SU-DHL-6 (cell line): ENCODE measurements around the gene ALOX5.

Experiments used
- H2AFZ ChIP-seq: fragments of 200-600 bp; sonication (generic); 2 replicates; pipeline ENCODE4 v1.6.1; 2014; ENCODE audit warnings: low read depth, mild to moderate bottlenecking, moderate library complexity, mixed read lengths, antibody characterized with exemption, low read length; ENCODE audit not compliant: severe bottlenecking
- H3F3A ChIP-seq: fragments of 200-600 bp; shearing (Covaris generic); 2 replicates; pipeline ENCODE4 v1.6.0; 2016; ENCODE audit warnings: antibody characterized with exemption, mild to moderate bottlenecking; ENCODE audit not compliant: insufficient read depth
- H3K27ac ChIP-seq: fragments of 200-600 bp; sonication (generic); 2 replicates; pipeline ENCODE4 v1.5.1; 2016; ENCODE audit warnings: low read depth, mild to moderate bottlenecking, low read length, moderate library complexity, mixed read lengths
- H3K27me3 ChIP-seq: fragments of 200-600 bp; sonication (generic), shearing (Covaris generic); 2 replicates; pipeline ENCODE4 v1.6.0; 2014; ENCODE audit warnings: mild to moderate bottlenecking, low read length
- H3K36me3 ChIP-seq: fragments of 200-600 bp; sonication (generic); 2 replicates; pipeline ENCODE4 v1.6.1; 2014; ENCODE audit warnings: mild to moderate bottlenecking, low read length, mixed read lengths
- H3K4me2 ChIP-seq: fragments of 300-600, 200-600 bp; shearing (Covaris generic), sonication (generic); 2 replicates; pipeline ENCODE4 v1.6.0; 2014; ENCODE audit warnings: low read length, low read depth, mild to moderate bottlenecking; ENCODE audit not compliant: poor library complexity, severe bottlenecking
- H3K4me3 ChIP-seq: fragments of 200-600 bp; sonication (generic); 2 replicates; pipeline ENCODE4 v1.5.1; 2014; ENCODE audit warnings: antibody characterized with exemption, low read length, mild to moderate bottlenecking, mixed read lengths; ENCODE audit not compliant: insufficient read depth, poor library complexity, severe bottlenecking
- H3K79me2 ChIP-seq: fragments of 200-600 bp; sonication (generic); 2 replicates; pipeline ENCODE4 v1.6.1; 2014; ENCODE audit warnings: mild to moderate bottlenecking, low read length, moderate library complexity; ENCODE audit not compliant: insufficient read depth
- H3K9ac ChIP-seq: fragments of 200-600 bp; sonication (generic); 2 replicates; pipeline ENCODE4 v1.7.0; 2014; ENCODE audit warnings: mild to moderate bottlenecking, low read length
- H3K9me2 ChIP-seq: fragments of 200-600 bp; sonication (generic); replicated peaks from 2 replicates; pipeline ENCODE4 v1.6.1; 2014; ENCODE audit warnings: low read length; ENCODE audit not compliant: insufficient read depth
- H3K9me3 ChIP-seq: fragments of 200-600 bp; sonication (generic); 2 replicates; pipeline ENCODE4 v1.6.1; 2014; ENCODE audit warnings: low read length, mixed read lengths; ENCODE audit not compliant: insufficient read depth
- H4K20me1 ChIP-seq: fragments of 200-600 bp; sonication (generic); 2 replicates; pipeline ENCODE4 v1.6.1; 2014; ENCODE audit warnings: low read depth, mild to moderate bottlenecking, antibody characterized with exemption, low read length, moderate library complexity, mixed read lengths
- CTCF ChIP-seq: fragments of 200-600 bp; sonication (generic); IDR thresholded peaks from one replicate; pipeline ENCODE4 v1.5.1; 2017; ENCODE audit warnings: antibody characterized with exemption, mild to moderate bottlenecking, low read length, moderate library complexity; ENCODE audit not compliant: insufficient read depth, poor library complexity, severe bottlenecking
- EZH2phosphoT487 ChIP-seq: fragments of 200-600 bp; sonication (generic), shearing (Covaris generic); conservative IDR thresholded peaks from 2 replicates; pipeline ENCODE4 v1.6.1; 2018; ENCODE audit warnings: mild to moderate bottlenecking, antibody characterized with exemption, low read length, moderate library complexity, mixed read lengths

Gene ALOX5

GRCh38 chr10:45452268-45452667 lies 78.3 kb downstream of the ALOX5 start:
- Histone ChIP-seq H3K4me3 (no peak overlapping the region), H3K79me2 (no peaks in the 10 kb centered on the region), H3K9ac (no peak overlapping the region), H3K4me2 (no peak overlapping the region), H3K27ac (no peak overlapping the region), H2AFZ (no peak overlapping the region), H3K27me3 (no peaks in the 10 kb centered on the region), H4K20me1 (no peaks in the 10 kb centered on the region), H3K36me3 (no peaks in the 10 kb centered on the region), H3F3A (peaks cover 3% of the 10 kb centered on the region; the same call in 1 of the 2 replicates), H3K9me2 (no peaks in the 10 kb centered on the region), H3K9me3 (no peaks in the 10 kb centered on the region)
- no peak for TF ChIP-seq CTCF
- TF ChIP-seq EZH2phosphoT487: no peak

- Histone ChIP-seq H3K36me3 (no peaks in the 10 kb centered on the region), H3K9me3 (no peaks in the 10 kb centered on the region), H3K27ac (no peak overlapping the region), H3K79me2 (no peaks in the 10 kb centered on the region), H3K9ac (no peak overlapping the region), H3K9me2 (no peaks in the 10 kb centered on the region), H4K20me1 (no peaks in the 10 kb centered on the region), H3K4me3 (no peak overlapping the region), H3K4me2 (no peak overlapping the region), H2AFZ (no peak overlapping the region), H3K27me3 (no peaks in the 10 kb centered on the region), H3F3A (peaks cover 3% of the 10 kb centered on the region; the same call in 1 of the 2 replicates)
- TF ChIP-seq EZH2phosphoT487: no peak
- no peak for TF ChIP-seq CTCF
These were observed 78.9 kb downstream of the ALOX5 start for GRCh38 chr10:45452743-45453452.

GRCh38 chr10:45453639-45454255 lies 79.7 kb downstream of the ALOX5 start:
- no peak overlapping the region for H3K27ac ChIP-seq

More at GRCh38 chr10:45453639-45454255, 79.7 kb downstream of the ALOX5 start:
- no peaks in the 10 kb centered on the region for H3K9me3 ChIP-seq
- H3K9me2 ChIP-seq: no peaks in the 10 kb centered on the region
- H3F3A ChIP-seq: peaks cover 3% of the 10 kb centered on the region; the same call in 1 of the 2 replicates
- no peak overlapping the region for H3K9ac ChIP-seq
- no peaks in the 10 kb centered on the region for H4K20me1 ChIP-seq
- no peak overlapping the region for H3K4me3 ChIP-seq
- no peaks in the 10 kb centered on the region for H3K79me2 ChIP-seq
- no peak overlapping the region for H3K4me2 ChIP-seq
- H3K27me3 ChIP-seq: no peaks in the 10 kb centered on the region
- no peaks in the 10 kb centered on the region for H3K36me3 ChIP-seq
- TF ChIP-seq CTCF (no peak), EZH2phosphoT487 (no peak)
- no peak overlapping the region for H2AFZ ChIP-seq
